Left ventricle myocardium inferior (tissue), 1 donor: Measurements from ENCODE around the gene PLP2. TPM values are rescaled to one million over a fixed set of nuclear protein-coding genes. Genes with fewer than 3 reads are reported as not detected.
A peak's percentile ranks its signal among the peaks of the same experiment; 100 is the strongest.
"Not testable (repeated sequence)": the region's sequence is repeated elsewhere in the genome, so short reads cannot be mapped to it uniquely, and the experiment has no call there.

Source experiments
- DNase-seq: peaks from one replicate; pipeline ENCODE4 v3.0.0-alpha.2; 2020
- H3K27ac ChIP-seq: fragments of 200-600 bp; replicated peaks from 2 replicates; pipeline ENCODE4 v1.8.0; 2021
- H3K27me3 ChIP-seq: fragments of 200-600 bp; 2 replicates; pipeline ENCODE4 v1.8.0; 2021; ENCODE audit warnings: low read depth
- H3K36me3 ChIP-seq: fragments of 200-600 bp; 2 replicates; pipeline ENCODE4 v1.8.0; 2021
- H3K4me1 ChIP-seq: fragments of 200-600 bp; 2 replicates; pipeline ENCODE4 v1.8.0; 2021
- H3K4me3 ChIP-seq: fragments of 200-600 bp; 2 replicates; pipeline ENCODE4 v1.8.0; 2021; ENCODE audit warnings: mild to moderate bottlenecking, moderate library complexity
- H3K9me3 ChIP-seq: fragments of 200-600 bp; replicated peaks from 2 replicates; pipeline ENCODE4 v1.8.0; 2021
- CTCF ChIP-seq: fragments of 200-600 bp; IDR thresholded peaks from 2 replicates; pipeline ENCODE4 v1.8.0; 2021; ENCODE audit warnings: antibody characterized with exemption, mild to moderate bottlenecking, borderline replicate concordance
- intact Hi-C: fragments of 100-400 bp; cut with micrococcal nuclease; formaldehyde crosslinking; loops from one replicate; pipeline ENCODE4 v1.11.0; 2022
- total RNA-seq: library from RNA; stranded (reverse); fragmentation: NEBNext Ultra II Directional; extraction: Animal tissue kit (Norgen Biotek cat#: 25700); gene quantifications from one replicate; pipeline ENCODE4 v1.2.1, GENCODE V29; 2021
- donor health status: DM: no; HTN: yes; CAD: no; lungs with severe emphysema.

The PLP2 gene
- total RNA-seq, 1 donor from 2014 or later = 42.1 TPM

DNA sequence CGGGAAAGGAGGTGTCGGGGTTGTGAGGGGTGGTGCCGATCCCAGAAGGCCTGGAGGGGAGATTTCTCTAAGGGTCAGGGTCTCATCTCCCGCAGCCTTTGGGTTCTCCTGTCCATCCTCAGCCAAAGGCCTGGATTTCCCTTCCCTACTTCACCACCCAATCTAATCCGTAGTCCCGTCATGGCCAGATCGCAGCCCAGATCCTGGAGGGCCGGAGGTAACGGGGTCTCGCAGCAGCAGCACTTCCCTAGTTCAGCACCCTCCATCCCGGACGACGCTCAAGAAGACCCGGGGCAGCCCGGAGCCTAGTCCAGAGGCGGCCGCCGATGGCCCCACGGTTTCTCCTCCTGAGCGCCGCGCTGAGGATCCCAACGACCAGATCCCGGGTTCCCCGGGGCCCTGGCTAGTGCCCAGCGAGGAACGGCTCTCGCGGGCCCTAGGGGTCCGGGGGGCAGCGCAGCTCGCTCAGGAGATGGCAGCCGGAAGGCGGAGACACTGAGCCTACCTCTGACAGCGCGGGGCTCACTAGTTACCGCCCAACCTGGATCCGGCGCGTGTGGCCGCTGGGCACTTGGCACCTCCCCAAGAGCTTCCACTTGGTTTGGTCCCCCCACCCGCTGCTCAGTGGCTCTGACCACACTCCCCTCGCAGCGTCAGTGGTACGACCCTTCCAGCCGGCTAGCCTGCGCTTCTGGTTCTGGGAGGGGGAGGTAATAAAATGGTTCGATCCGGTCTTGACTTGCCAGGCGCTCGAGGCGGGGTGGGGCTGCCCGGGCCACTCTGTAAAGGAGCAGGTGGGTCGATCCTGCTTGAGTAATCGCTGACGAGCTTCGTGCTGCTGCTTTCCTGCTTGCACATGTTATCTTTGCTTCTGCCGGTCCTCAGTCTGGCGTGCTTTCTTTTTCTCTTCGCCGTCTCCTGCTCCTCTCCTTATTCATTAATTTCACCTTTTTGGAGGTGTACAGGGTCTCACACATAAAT lies 5.5 kb upstream of the PLP2 start:
- no peaks in the 10 kb centered on the region for H3K36me3 ChIP-seq
- no peaks in the 10 kb centered on the region for H3K27me3 ChIP-seq
- peak overlapping the region; percentile 65 for H3K4me3 ChIP-seq
- peak overlapping the region; percentile 95 for H3K27ac ChIP-seq
- peaks cover 24% of the 10 kb centered on the region for H3K4me1 ChIP-seq
- DNase-seq = peak; percentile 80
- H3K9me3 ChIP-seq = no peaks in the 10 kb centered on the region
- intact Hi-C loops = no loop called here
- peak; percentile 46 for TF ChIP-seq CTCF

DNA sequence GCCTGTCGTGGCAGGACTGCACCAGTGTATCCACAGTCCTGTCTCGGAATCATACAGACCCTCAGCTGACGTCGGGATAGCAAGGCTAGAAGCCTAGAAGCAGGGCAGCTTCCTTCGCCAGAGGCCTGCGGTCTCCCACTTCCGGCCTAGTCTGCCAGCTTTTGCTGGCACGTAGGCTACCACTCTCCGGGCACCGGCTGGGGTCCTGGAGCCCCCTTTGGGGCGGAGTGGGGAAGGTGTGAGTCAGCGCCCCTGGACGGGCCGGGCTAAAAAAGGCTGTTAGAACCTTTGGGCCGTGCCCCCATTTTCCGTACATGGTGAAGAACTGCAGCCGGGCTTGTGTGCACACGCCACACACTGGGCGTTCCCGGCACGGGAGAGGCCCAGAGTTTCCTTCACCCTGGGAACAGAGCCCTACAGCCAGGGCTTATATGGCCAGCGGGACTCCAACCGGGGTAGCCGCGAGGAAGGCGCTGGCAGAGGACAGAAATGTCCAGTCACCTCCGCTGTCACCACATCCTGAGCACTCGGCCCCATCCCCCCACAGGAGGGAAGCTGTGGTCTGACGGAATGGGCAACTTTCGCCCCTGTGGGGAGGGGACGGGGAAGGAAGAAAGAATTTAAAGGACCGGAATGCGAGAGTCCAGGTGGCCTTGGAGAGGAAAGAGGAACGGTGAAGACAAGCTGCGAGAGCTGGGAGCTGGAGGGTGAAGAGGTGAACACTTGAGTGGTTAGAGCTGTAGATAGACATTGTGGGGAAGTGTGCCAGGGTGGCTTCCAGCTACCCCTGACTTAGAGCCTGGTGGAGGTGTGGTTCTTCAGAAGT lies 4.6 kb upstream of the PLP2 start:
- intact Hi-C loops = no loop called here

DNA sequence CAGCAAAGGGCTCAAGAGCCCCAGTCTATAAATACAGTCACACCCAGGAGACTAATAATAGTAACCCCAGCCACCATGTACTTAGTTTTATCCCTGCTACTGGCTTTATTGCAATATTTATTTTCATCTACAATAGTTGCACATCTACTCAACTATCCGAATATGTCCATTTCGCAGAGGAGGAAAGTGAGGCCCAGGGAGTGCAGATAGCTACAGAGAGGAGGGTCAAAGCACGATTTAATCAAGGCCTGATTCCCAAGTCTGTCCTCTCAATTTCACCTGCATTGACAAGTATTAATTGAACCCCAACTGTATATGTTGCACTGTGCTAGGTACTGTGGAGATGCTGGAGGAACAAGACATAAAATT lies 4.0 kb upstream of the PLP2 start:
- TF ChIP-seq CTCF = no peak
- no peaks in the 10 kb centered on the region for H3K27me3 ChIP-seq
- peak overlapping the region; percentile 95 for H3K27ac ChIP-seq
- no peaks in the 10 kb centered on the region for H3K9me3 ChIP-seq
- peaks cover 27% of the 10 kb centered on the region for H3K4me1 ChIP-seq
- H3K36me3 ChIP-seq = no peaks in the 10 kb centered on the region
- no peak for DNase-seq
- intact Hi-C loops = no loop called here
- H3K4me3 ChIP-seq = peak overlapping the region; percentile 65

More for the DNA sequence above, 4.6 kb upstream of the PLP2 start:
- Histone ChIP-seq H3K27me3 (no peaks in the 10 kb centered on the region), H3K36me3 (no peaks in the 10 kb centered on the region), H3K27ac (peak overlapping the region; percentile 95), H3K4me1 (peaks cover 24% of the 10 kb centered on the region), H3K4me3 (peak overlapping the region; percentile 65), H3K9me3 (no peaks in the 10 kb centered on the region)
- peak; percentile 75 for DNase-seq
- no peak for TF ChIP-seq CTCF

GRCh38 chrX:49172280-49172780 lies 632 bp downstream of the PLP2 start:
- peak; percentile 67 for DNase-seq
- peak overlapping the region; percentile 75 for H3K4me3 ChIP-seq
- peak overlapping the region; percentile 89 for H3K27ac ChIP-seq
- peaks cover 17% of the 10 kb centered on the region for H3K4me1 ChIP-seq
- H3K9me3 ChIP-seq = no peaks in the 10 kb centered on the region
- TF ChIP-seq CTCF = no peak
- intact Hi-C loops = no loop called here
- H3K27me3 ChIP-seq = no peaks in the 10 kb centered on the region
- peaks cover 13% of the 10 kb centered on the region for H3K36me3 ChIP-seq

GRCh38 chrX:49173544-49173943 lies 1.8 kb downstream of the PLP2 start:
- H3K9me3 ChIP-seq, H3K4me3 ChIP-seq, H3K27ac ChIP-seq, H3K4me1 ChIP-seq, H3K27me3 ChIP-seq, intact Hi-C loops, DNase-seq: not testable (repeated sequence)
- H3K36me3 ChIP-seq = peaks cover 13% of the 10 kb centered on the region
